IMR-90 (cell line): ENCODE results near the gene TRIM41. TPM values are rescaled to one million over a fixed set of nuclear protein-coding genes. Genes with fewer than 3 reads are reported as not detected.

Source experiments
- ATAC-seq: fragments of 200-7000 bp; cut with Tn5 transposase; 2 replicates; pipeline ENCODE4 v1.9.1; 2020; ENCODE audit warnings: low read depth, mild to moderate bottlenecking, moderate library complexity
- BruUV-seq: library from RNA; stranded (reverse); fragments of 400-500 nt; replicated peaks from 2 replicates; lab custom pipeline; 2021; lab: Mats Ljungman, UMichigan
- CTCF ChIA-PET: fragments of 300-600 bp; formaldehyde crosslinking; extraction: SDS; loops from one replicate; lab custom pipeline; 2021; ENCODE audit warnings: antibody characterized with exemption; lab: Yijun Ruan, JAX
- POLR2A ChIA-PET: fragments of 300-600 bp; sonication (Branson Sonifier 250); formaldehyde crosslinking; loops from one replicate; lab custom pipeline; 2022; ENCODE audit warnings: antibody characterized with exemption; ENCODE audit not compliant: unreplicated experiment; lab: Charles Lee
- DNase-seq: peaks from one replicate; pipeline ENCODE4 v3.0.0; 2013
- H2AFZ ChIP-seq: replicated peaks from 2 replicates; pipeline ENCODE3; 2013; ENCODE audit warnings: low read length, mild to moderate bottlenecking; ENCODE audit not compliant: poor library complexity
- H2AK5ac ChIP-seq: 2 replicates; pipeline ENCODE4 v1.6.1; 2013; ENCODE audit warnings: low read depth, low read length, inconsistent platforms
- H2AK9ac ChIP-seq: replicated peaks from 2 replicates; pipeline ENCODE3; 2013; ENCODE audit warnings: mild to moderate bottlenecking, low read depth, low read length, moderate library complexity; ENCODE audit not compliant: poor library complexity
- H2BK120ac ChIP-seq: 2 replicates; pipeline ENCODE4 v1.6.1; 2013; ENCODE audit warnings: low read depth, low read length, inconsistent platforms
- H2BK15ac ChIP-seq: 3 replicates; pipeline ENCODE4 v1.6.1; 2013; ENCODE audit warnings: low read depth, low read length, inconsistent platforms
- H2BK20ac ChIP-seq: 2 replicates; pipeline ENCODE4 v1.6.1; 2013; ENCODE audit warnings: low read depth, mild to moderate bottlenecking, inconsistent platforms, low read length, moderate library complexity
- H2BK5ac ChIP-seq: 2 replicates; pipeline ENCODE4 v1.6.1; 2013; ENCODE audit warnings: mild to moderate bottlenecking, low read depth, low read length, inconsistent platforms; ENCODE audit not compliant: poor library complexity, severe bottlenecking
- H3K14ac ChIP-seq: replicated peaks from 2 replicates; pipeline ENCODE4 v1.6.1; 2013; ENCODE audit warnings: low read depth, low read length, inconsistent platforms
- H3K18ac ChIP-seq: 2 replicates; pipeline ENCODE4 v1.6.1; 2013; ENCODE audit warnings: low read depth, low read length, control low read depth
- H3K23ac ChIP-seq: 2 replicates; pipeline ENCODE4 v1.6.1; 2013; ENCODE audit warnings: low read depth, low read length, inconsistent platforms
- H3K27ac ChIP-seq: 2 replicates; pipeline ENCODE4 v1.5.1; 2013; ENCODE audit warnings: mild to moderate bottlenecking, control low read depth, low read length; ENCODE audit not compliant: insufficient read depth
- H3K27me3 ChIP-seq: 2 replicates; pipeline ENCODE4 v1.6.1; 2013; ENCODE audit warnings: low read length; ENCODE audit not compliant: control insufficient read depth, insufficient read depth
- H3K36me3 ChIP-seq: 2 replicates; pipeline ENCODE4 v1.6.1; 2013; ENCODE audit warnings: low read length, mixed read lengths; ENCODE audit not compliant: control insufficient read depth, insufficient read depth
- H3K4ac ChIP-seq: 2 replicates; pipeline ENCODE4 v1.6.1; 2013; ENCODE audit warnings: low read depth, low read length, inconsistent platforms
- H3K4me1 ChIP-seq: 2 replicates; pipeline ENCODE4 v1.6.1; 2013; ENCODE audit warnings: low read length, mixed read lengths; ENCODE audit not compliant: control insufficient read depth, insufficient read depth
- H3K4me2 ChIP-seq: 2 replicates; pipeline ENCODE4 v1.6.1; 2013; ENCODE audit warnings: low read depth, mild to moderate bottlenecking, control low read depth, low read length, moderate library complexity
- H3K4me3 ChIP-seq: 2 replicates; pipeline ENCODE4 v1.5.1; 2013; ENCODE audit warnings: low read depth, mild to moderate bottlenecking, control low read depth, low read length, moderate library complexity; ENCODE audit not compliant: insufficient read depth
- H3K56ac ChIP-seq: 2 replicates; pipeline ENCODE4 v1.6.1; 2013; ENCODE audit warnings: low read length, inconsistent platforms; ENCODE audit not compliant: insufficient read depth; ENCODE audit errors: extremely low read depth
- H3K79me1 ChIP-seq, 2 experiments: 2 replicates each; pipeline ENCODE4 v1.6.1; 2013; ENCODE audit warnings: low read length in 2 of 2, inconsistent platforms in 1 of 2, low read depth in 1 of 2
- H3K9ac ChIP-seq: 2 replicates; pipeline ENCODE4 v1.6.1; 2013; ENCODE audit warnings: low read depth, low read length, control low read depth
- H3K9me1 ChIP-seq: 2 replicates; pipeline ENCODE4 v1.6.1; 2013; ENCODE audit warnings: low read length, inconsistent platforms; ENCODE audit not compliant: insufficient read depth
- H3K9me3 ChIP-seq: 2 replicates; pipeline ENCODE4 v1.6.1; 2013; ENCODE audit warnings: low read length; ENCODE audit not compliant: control insufficient read depth, insufficient read depth
- H4K20me1 ChIP-seq: 2 replicates; pipeline ENCODE4 v1.6.1; 2013; ENCODE audit warnings: low read length, inconsistent platforms; ENCODE audit not compliant: insufficient read depth
- H4K5ac ChIP-seq: 2 replicates; pipeline ENCODE4 v1.6.1; 2013; ENCODE audit warnings: mild to moderate bottlenecking, low read depth, low read length, control low read depth
- H4K8ac ChIP-seq, 2 experiments: 2 replicates each; pipeline ENCODE4 v1.6.1; 2013; ENCODE audit warnings: low read depth in 2 of 2, low read length in 2 of 2, control low read depth in 1 of 2, inconsistent platforms in 1 of 2
- H4K91ac ChIP-seq: 2 replicates; pipeline ENCODE4 v1.6.1; 2013; ENCODE audit warnings: low read depth, low read length, inconsistent platforms; ENCODE audit not compliant: insufficient read depth
- CEBPB ChIP-seq: IDR thresholded peaks from 2 replicates; pipeline ENCODE4 v1.6.1; 2012; ENCODE audit warnings: low read depth, low read length, improper control_type of control experiment
- CHD1 ChIP-seq: IDR thresholded peaks from 2 replicates; pipeline ENCODE4 v1.6.1; 2012; ENCODE audit warnings: low read depth, low read length, improper control_type of control experiment
- FOS ChIP-seq: fragments of 150-350 bp; IDR thresholded peaks from 2 replicates; pipeline ENCODE4 v1.6.1; 2016; ENCODE audit warnings: low read depth, low read length
- MAFK ChIP-seq: IDR thresholded peaks from 2 replicates; pipeline ENCODE4 v1.6.1; 2012; ENCODE audit warnings: low read depth, low read length, improper control_type of control experiment
- MXI1 ChIP-seq: IDR thresholded peaks from 2 replicates; pipeline ENCODE4 v1.6.1; 2012; ENCODE audit warnings: low read depth, mild to moderate bottlenecking, low read length, moderate library complexity, borderline replicate concordance
- NFE2L2 ChIP-seq: fragments of 150-350 bp; IDR thresholded peaks from 2 replicates; pipeline ENCODE4 v1.6.1; 2016; ENCODE audit warnings: low read depth, mild to moderate bottlenecking, low read length
- POLR2A ChIP-seq: IDR thresholded peaks from 2 replicates; pipeline ENCODE4 v1.6.1; 2012; ENCODE audit warnings: mild to moderate bottlenecking, low read depth, low read length
- RAD21 ChIP-seq: IDR thresholded peaks from 2 replicates; pipeline ENCODE4 v1.6.1; 2012; ENCODE audit warnings: low read length, improper control_type of control experiment
- RFX5 ChIP-seq: IDR thresholded peaks from 2 replicates; pipeline ENCODE4 v1.8.0; 2012; ENCODE audit warnings: low read depth, mild to moderate bottlenecking, low read length, moderate library complexity
- WGBS, 2 experiments: methylation state at CpG; one replicate each; pipeline versions ENCODE4 v1.1.5 to v1.1.7; 2013; ENCODE audit warnings: missing lambda C conversion rate in 2 of 2; ENCODE audit not compliant: insufficient read length in 1 of 2; ENCODE audit errors: extremely low coverage in 2 of 2; 5-methylcytosine and 5-hydroxymethylcytosine counted together
- dilution Hi-C: fragments of 300-500 bp; cut with HindIII; formaldehyde crosslinking; loops from one replicate; pipeline ENCODE4 v1.14.3; 2018; ENCODE audit warnings: low sequenced_read_pairs; ENCODE audit not compliant: unreplicated experiment
- in situ Hi-C: fragments of 300-500 bp; cut with MboI; formaldehyde crosslinking; loops from 3 replicates; pipeline ENCODE4 v1.14.3; 2019; ENCODE audit warnings: low sequenced_read_pairs, inconsistent platforms, mixed read lengths
- intact Hi-C: fragments of 100-400 bp; cut with micrococcal nuclease; formaldehyde crosslinking; loops from 2 replicates; pipeline ENCODE4 v1.10.0; 2022
- polyA plus RNA-seq, 3 experiments: library from polyadenylated mRNA; depleted of rRNA; stranded (reverse); fragments of >200 nt; gene quantifications; 2 replicates each; pipeline ENCODE4 v1.2.3, GENCODE V29; 2012; ENCODE audit warnings: low replicate concordance in 1 of 3
- total RNA-seq: library from RNA; depleted of rRNA; stranded (reverse); fragments of >200 nt; gene quantifications from 2 replicates; pipeline ENCODE4 v1.2.3, GENCODE V29; 2012
- TF ChIP-seq, protein P1 (sequence below): conservative IDR thresholded peaks from 2 replicates; pipeline ENCODE4 v1.5.1; 2012; ENCODE audit warnings: mild to moderate bottlenecking, low read depth, low read length, improper control_type of control experiment
- TF ChIP-seq, protein P2 (sequence below): fragments of 150-350 bp; IDR thresholded peaks from 2 replicates; pipeline ENCODE4 v1.6.1; 2017; ENCODE audit warnings: mild to moderate bottlenecking, antibody characterized with exemption, low read length, low read depth

Gene TRIM41
- total and polyA plus RNA-seq, 2 of the 4 experiments (the other 2 are of a cell fraction) = 5.9 to 15.7 TPM

DNA sequence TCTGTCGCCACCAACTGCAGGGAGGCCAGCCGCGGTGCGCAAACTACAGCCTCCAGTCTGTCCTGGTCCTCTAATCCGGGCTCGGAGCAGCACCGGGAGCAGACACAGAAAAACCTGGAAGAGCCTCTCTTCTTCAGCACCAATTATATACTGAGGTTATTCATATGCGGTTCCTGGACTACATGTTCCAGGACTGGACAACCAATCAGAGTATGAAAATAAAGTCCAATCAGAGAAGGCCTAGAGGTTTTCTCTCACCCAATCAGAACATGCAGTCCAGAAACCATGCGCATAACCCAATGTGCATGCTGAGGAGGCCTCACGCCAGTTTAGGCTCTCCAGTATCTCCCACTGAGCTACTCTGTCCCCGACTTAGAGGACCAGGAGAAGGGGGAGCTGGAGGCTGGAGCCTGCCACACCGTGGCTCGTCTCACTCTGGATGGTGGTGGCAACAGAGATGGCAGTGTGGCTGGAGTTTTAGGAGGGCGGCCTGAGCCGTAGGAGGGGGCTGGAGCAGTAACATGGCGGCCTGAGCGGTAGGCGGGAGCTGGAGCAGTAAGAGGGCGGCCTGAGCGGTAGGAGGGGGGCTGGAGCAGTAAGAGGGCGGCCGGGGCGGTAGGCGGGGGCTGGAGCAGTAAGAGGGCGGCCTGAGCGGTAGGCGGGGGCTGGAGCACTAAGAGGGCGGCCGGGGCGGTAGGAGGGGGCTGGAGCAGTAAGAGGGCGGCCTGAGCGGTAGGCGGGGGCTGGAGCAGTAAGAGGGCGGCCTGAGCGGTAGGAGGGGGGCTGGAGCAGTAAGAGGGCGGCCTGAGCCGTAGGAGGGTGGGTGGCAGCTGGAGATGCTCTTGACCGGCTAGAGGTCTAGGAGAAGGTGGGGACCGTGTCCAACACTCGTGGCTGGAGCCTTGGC lies 58.2 kb downstream of the TRIM41 start:
- POLR2A ChIA-PET = no interaction called here
- H2BK20ac ChIP-seq = no peak overlapping the region
- H3K79me1 ChIP-seq = no peaks in the 10 kb centered on the region
- no peak for DNase-seq
- H2BK5ac ChIP-seq = no peak overlapping the region
- no peaks in the 10 kb centered on the region for H3K4me1 ChIP-seq
- no TSS peak for BruUV-seq
- no peak overlapping the region for H2AFZ ChIP-seq
- H3K4me3 ChIP-seq = no peak overlapping the region
- no peak overlapping the region for H2AK9ac ChIP-seq
- no peak overlapping the region for H3K4me2 ChIP-seq
- in situ Hi-C loops (no loop called here), intact Hi-C loops (no loop called here), dilution Hi-C loops (no loop called here)
- H3K23ac ChIP-seq = no peak overlapping the region
- H3K27me3 ChIP-seq = no peaks in the 10 kb centered on the region
- no peak overlapping the region for H2BK120ac ChIP-seq
- CTCF ChIA-PET = no interaction called here
- H3K9me1 ChIP-seq = no peaks in the 10 kb centered on the region
- no peak overlapping the region for H3K18ac ChIP-seq
- no peak overlapping the region for H4K91ac ChIP-seq
- no peak overlapping the region for H3K56ac ChIP-seq
- H3K9me3 ChIP-seq = no peaks in the 10 kb centered on the region
- H3K27ac ChIP-seq = no peak overlapping the region
- TF ChIP-seq RAD21 = no peak
- no peak for TF ChIP-seq MAFK
- TF ChIP-seq, protein P1, sequence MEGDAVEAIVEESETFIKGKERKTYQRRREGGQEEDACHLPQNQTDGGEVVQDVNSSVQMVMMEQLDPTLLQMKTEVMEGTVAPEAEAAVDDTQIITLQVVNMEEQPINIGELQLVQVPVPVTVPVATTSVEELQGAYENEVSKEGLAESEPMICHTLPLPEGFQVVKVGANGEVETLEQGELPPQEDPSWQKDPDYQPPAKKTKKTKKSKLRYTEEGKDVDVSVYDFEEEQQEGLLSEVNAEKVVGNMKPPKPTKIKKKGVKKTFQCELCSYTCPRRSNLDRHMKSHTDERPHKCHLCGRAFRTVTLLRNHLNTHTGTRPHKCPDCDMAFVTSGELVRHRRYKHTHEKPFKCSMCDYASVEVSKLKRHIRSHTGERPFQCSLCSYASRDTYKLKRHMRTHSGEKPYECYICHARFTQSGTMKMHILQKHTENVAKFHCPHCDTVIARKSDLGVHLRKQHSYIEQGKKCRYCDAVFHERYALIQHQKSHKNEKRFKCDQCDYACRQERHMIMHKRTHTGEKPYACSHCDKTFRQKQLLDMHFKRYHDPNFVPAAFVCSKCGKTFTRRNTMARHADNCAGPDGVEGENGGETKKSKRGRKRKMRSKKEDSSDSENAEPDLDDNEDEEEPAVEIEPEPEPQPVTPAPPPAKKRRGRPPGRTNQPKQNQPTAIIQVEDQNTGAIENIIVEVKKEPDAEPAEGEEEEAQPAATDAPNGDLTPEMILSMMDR = no peak
- TF ChIP-seq NFE2L2 = no peak
- no peak for TF ChIP-seq FOS
- TF ChIP-seq MXI1 = no peak
- TF ChIP-seq, protein P2, sequence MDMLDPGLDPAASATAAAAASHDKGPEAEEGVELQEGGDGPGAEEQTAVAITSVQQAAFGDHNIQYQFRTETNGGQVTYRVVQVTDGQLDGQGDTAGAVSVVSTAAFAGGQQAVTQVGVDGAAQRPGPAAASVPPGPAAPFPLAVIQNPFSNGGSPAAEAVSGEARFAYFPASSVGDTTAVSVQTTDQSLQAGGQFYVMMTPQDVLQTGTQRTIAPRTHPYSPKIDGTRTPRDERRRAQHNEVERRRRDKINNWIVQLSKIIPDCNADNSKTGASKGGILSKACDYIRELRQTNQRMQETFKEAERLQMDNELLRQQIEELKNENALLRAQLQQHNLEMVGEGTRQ = no peak
- no peak for TF ChIP-seq POLR2A
- TF ChIP-seq CEBPB = no peak
- TF ChIP-seq RFX5 = no peak
- TF ChIP-seq CHD1 = no peak
- no peaks in the 10 kb centered on the region for H3K36me3 ChIP-seq
- WGBS, 2 experiments = 92% methylated on average over 15 of the region's 40 CpGs; no CpG with 5 or more reads in 1 of the 2 experiments
- no peak overlapping the region for H4K8ac ChIP-seq
- H4K20me1 ChIP-seq = no peaks in the 10 kb centered on the region
- no peak overlapping the region for H4K5ac ChIP-seq
- ATAC-seq = no peak
- no peak overlapping the region for H3K9ac ChIP-seq
- no peak overlapping the region for H3K4ac ChIP-seq
- no peak overlapping the region for H2AK5ac ChIP-seq
- no peak overlapping the region for H3K14ac ChIP-seq
- no peak overlapping the region for H2BK15ac ChIP-seq
